Caco-2 (cell line): Measurements from ENCODE around the gene POMGNT2. TPM values are rescaled to one million over a fixed set of nuclear protein-coding genes. Genes with fewer than 3 reads are reported as not detected.

Source experiments
- BruUV-seq: library from RNA; stranded (reverse); fragments of 400-500 nt; replicated peaks from 2 replicates; lab custom pipeline; 2021; lab: Mats Ljungman, UMichigan
- CTCF ChIA-PET: fragments of 300-600 bp; sonication (Branson Sonifier 250); formaldehyde crosslinking; loops from one replicate; lab custom pipeline; 2022; ENCODE audit warnings: antibody characterized with exemption; lab: Charles Lee
- POLR2A ChIA-PET: fragments of 300-600 bp; sonication (Branson Sonifier 250); formaldehyde crosslinking; loops from one replicate; lab custom pipeline; 2022; ENCODE audit warnings: antibody characterized with exemption; lab: Charles Lee
- DNase-seq, 2 experiments: peaks; one replicate each; pipeline versions ENCODE4 v3.0.0 to v3.0.0-alpha.2; 2020 to 2022
- H3K27me3 ChIP-seq: replicated peaks from 2 replicates; pipeline ENCODE4 v1.6.0; 2011; ENCODE audit warnings: low read length; ENCODE audit not compliant: control insufficient read depth, insufficient read depth
- H3K36me3 ChIP-seq: 2 replicates; pipeline ENCODE4 v1.5.1; 2011; ENCODE audit warnings: low read length; ENCODE audit not compliant: control insufficient read depth, insufficient read depth
- H3K4me1 ChIP-seq: fragments of 250-450 bp; sonication (Bioruptor Pico); 2 replicates; pipeline ENCODE4 v1.5.1; 2020; ENCODE audit warnings: mild to moderate bottlenecking
- H3K4me3 ChIP-seq: 2 replicates; pipeline ENCODE4 v1.5.1; 2011; ENCODE audit warnings: low read depth, mild to moderate bottlenecking, control low read depth, low read length
- H3K9me3 ChIP-seq: fragments of 250-450 bp; sonication (Bioruptor Pico); 2 replicates; pipeline ENCODE4 v1.5.1; 2020; ENCODE audit warnings: mild to moderate bottlenecking, moderate library complexity
- H3K27ac Mint-ChIP-seq: one replicate; pipeline ENCODE4 v1.8.0; 2022; ENCODE audit warnings: mixed read lengths; ENCODE audit not compliant: unreplicated experiment
- H3K27me3 Mint-ChIP-seq: one replicate; pipeline ENCODE4 v1.8.0; 2022; ENCODE audit warnings: mixed read lengths; ENCODE audit not compliant: insufficient read depth, unreplicated experiment
- H3K36me3 Mint-ChIP-seq: one replicate; pipeline ENCODE4 v1.8.0; 2022; ENCODE audit warnings: mild to moderate bottlenecking, mixed read lengths; ENCODE audit not compliant: insufficient read depth, unreplicated experiment
- H3K4me1 Mint-ChIP-seq: one replicate; pipeline ENCODE4 v1.8.0; 2022; ENCODE audit warnings: low read depth, mixed read lengths; ENCODE audit not compliant: unreplicated experiment
- H3K4me3 Mint-ChIP-seq: one replicate; pipeline ENCODE4 v1.8.0; 2022; ENCODE audit warnings: mild to moderate bottlenecking, moderate library complexity, mixed read lengths; ENCODE audit not compliant: unreplicated experiment
- H3K9me3 Mint-ChIP-seq: one replicate; pipeline ENCODE4 v1.8.0; 2022; ENCODE audit warnings: mixed read lengths; ENCODE audit not compliant: unreplicated experiment
- CTCF ChIP-seq, 2 experiments: fragments of 200-600 bp in 1 of 2; IDR thresholded peaks; 1 replicate in 1 of 2; 2 replicates in 1 of 2; pipeline versions ENCODE4 v1.5.1 to v1.8.0; 2011 to 2022; ENCODE audit warnings: antibody characterized with exemption in 1 of 2, control low read depth in 1 of 2, inconsistent platforms in 1 of 2, low read depth in 1 of 2, low read length in 1 of 2, mild to moderate bottlenecking in 1 of 2, moderate library complexity in 1 of 2; ENCODE audit not compliant: insufficient read depth in 1 of 2, severe bottlenecking in 1 of 2, unreplicated experiment in 1 of 2
- intact Hi-C: fragments of 100-400 bp; cut with micrococcal nuclease; formaldehyde crosslinking; loops from one replicate; pipeline ENCODE4 v1.10.0; 2022; ENCODE audit not compliant: unreplicated experiment
- total RNA-seq: library from RNA; stranded (reverse); gene quantifications from 2 replicates; pipeline ENCODE4 v1.2.3, GENCODE V29; 2022

POMGNT2 gene
- total RNA-seq, 1 experiment from 2014 or later: 10.1 TPM

- ChIA-PET CTCF (no interaction called here), POLR2A (no interaction called here)
- no peaks in the 10 kb centered on the region for H3K9me3 ChIP-seq
- TF ChIP-seq CTCF (IDR thresholded peaks at IDR 0.05; ENCODE audit: insufficient read depth in 1 of 2, low read depth in 1 of 2, low read length in 1 of 2, severe bottlenecking in 1 of 2, unreplicated experiment in 1 of 2): no peak
- no peaks in the 10 kb centered on the region for H3K27me3 ChIP-seq
- intact Hi-C loops: no loop called here
- Mint-ChIP-seq H3K4me3 (no peak overlapping the region), H3K36me3 (peaks cover 6% of the 10 kb centered on the region), H3K9me3 (peaks cover 34% of the 10 kb centered on the region), H3K27ac (no peak overlapping the region), H3K4me1 (no peaks in the 10 kb centered on the region), H3K27me3 (peaks cover 4% of the 10 kb centered on the region)
- no peak overlapping the region for H3K4me3 ChIP-seq
- no peaks in the 10 kb centered on the region for H3K36me3 ChIP-seq
- no peaks in the 10 kb centered on the region for H3K4me1 ChIP-seq
- no peak for DNase-seq
- no TSS peak for BruUV-seq
Observed at GRCh38 chr3:43043071-43043766, 62.7 kb downstream of the POMGNT2 start.

GRCh38 chr3:43041517-43041916 is 64.4 kb downstream of the POMGNT2 start:
- no peak for TF ChIP-seq CTCF (IDR thresholded peaks at IDR 0.05; ENCODE audit: insufficient read depth in 1 of 2, low read depth in 1 of 2, low read length in 1 of 2, severe bottlenecking in 1 of 2, unreplicated experiment in 1 of 2)
- no peak for DNase-seq
- Mint-ChIP-seq H3K36me3 (peaks cover 6% of the 10 kb centered on the region), H3K27ac (no peak overlapping the region), H3K27me3 (peaks cover 8% of the 10 kb centered on the region), H3K9me3 (peaks cover 22% of the 10 kb centered on the region), H3K4me1 (no peaks in the 10 kb centered on the region), H3K4me3 (no peak overlapping the region)
- Histone ChIP-seq H3K4me3 (no peak overlapping the region), H3K4me1 (no peaks in the 10 kb centered on the region), H3K36me3 (no peaks in the 10 kb centered on the region), H3K9me3 (no peaks in the 10 kb centered on the region), H3K27me3 (no peaks in the 10 kb centered on the region)
- BruUV-seq: no TSS peak
- ChIA-PET CTCF (no interaction called here), POLR2A (no interaction called here)
- intact Hi-C loops: no loop called here

GRCh38 chr3:43038010-43038409 is 67.9 kb downstream of the POMGNT2 start:
- no peak for TF ChIP-seq CTCF (IDR thresholded peaks at IDR 0.05; ENCODE audit: insufficient read depth in 1 of 2, low read depth in 1 of 2, low read length in 1 of 2, severe bottlenecking in 1 of 2, unreplicated experiment in 1 of 2)
- Histone ChIP-seq H3K36me3 (no peaks in the 10 kb centered on the region), H3K27me3 (no peaks in the 10 kb centered on the region), H3K4me1 (no peaks in the 10 kb centered on the region), H3K9me3 (no peaks in the 10 kb centered on the region), H3K4me3 (no peak overlapping the region)
- Mint-ChIP-seq H3K4me1 (no peaks in the 10 kb centered on the region), H3K36me3 (peaks cover 6% of the 10 kb centered on the region), H3K27ac (no peak overlapping the region), H3K9me3 (no peaks in the 10 kb centered on the region), H3K27me3 (peaks cover 11% of the 10 kb centered on the region), H3K4me3 (no peak overlapping the region)
- intact Hi-C loops: no loop called here
- ChIA-PET CTCF (no interaction called here), POLR2A (no interaction called here)
- DNase-seq: no peak
- BruUV-seq: no TSS peak
